GM21576 (cell line): Measurements from ENCODE around the gene NRXN2.
"Not testable (repeated sequence)": the region's sequence is repeated elsewhere in the genome, so short reads cannot be mapped to it uniquely, and the experiment has no call there.

Experiments used
- ATAC-seq: cut with Tn5 transposase; IDR thresholded peaks from one replicate; pipeline ENCODE4 v1.9.1; 2021; ENCODE audit warnings: mild to moderate bottlenecking, moderate library complexity; ENCODE audit not compliant: unreplicated experiment

Gene NRXN2

DNA sequence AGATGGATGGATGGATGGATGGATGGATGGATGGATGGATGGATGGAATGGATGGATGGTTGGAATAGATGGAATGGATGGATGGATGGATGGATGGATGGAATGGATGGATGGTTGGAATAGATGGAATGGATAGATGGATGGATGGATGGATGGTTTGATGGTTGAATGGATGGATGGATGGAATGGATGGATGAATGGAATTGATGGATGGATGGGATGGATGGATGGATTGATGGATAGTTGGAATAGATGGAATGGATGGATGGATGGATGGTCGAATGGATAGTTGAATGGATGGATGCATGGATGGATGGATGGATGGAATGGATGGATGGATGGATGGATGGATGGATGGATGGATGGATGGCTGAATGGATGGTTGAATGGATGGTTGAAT lies 127.1 kb downstream of the NRXN2 start:
- ATAC-seq, result not testable (repeated sequence)

- ATAC-seq, result no peak
These were observed 128.6 kb downstream of the NRXN2 start for GRCh38 chr11:64594159-64594939.

DNA sequence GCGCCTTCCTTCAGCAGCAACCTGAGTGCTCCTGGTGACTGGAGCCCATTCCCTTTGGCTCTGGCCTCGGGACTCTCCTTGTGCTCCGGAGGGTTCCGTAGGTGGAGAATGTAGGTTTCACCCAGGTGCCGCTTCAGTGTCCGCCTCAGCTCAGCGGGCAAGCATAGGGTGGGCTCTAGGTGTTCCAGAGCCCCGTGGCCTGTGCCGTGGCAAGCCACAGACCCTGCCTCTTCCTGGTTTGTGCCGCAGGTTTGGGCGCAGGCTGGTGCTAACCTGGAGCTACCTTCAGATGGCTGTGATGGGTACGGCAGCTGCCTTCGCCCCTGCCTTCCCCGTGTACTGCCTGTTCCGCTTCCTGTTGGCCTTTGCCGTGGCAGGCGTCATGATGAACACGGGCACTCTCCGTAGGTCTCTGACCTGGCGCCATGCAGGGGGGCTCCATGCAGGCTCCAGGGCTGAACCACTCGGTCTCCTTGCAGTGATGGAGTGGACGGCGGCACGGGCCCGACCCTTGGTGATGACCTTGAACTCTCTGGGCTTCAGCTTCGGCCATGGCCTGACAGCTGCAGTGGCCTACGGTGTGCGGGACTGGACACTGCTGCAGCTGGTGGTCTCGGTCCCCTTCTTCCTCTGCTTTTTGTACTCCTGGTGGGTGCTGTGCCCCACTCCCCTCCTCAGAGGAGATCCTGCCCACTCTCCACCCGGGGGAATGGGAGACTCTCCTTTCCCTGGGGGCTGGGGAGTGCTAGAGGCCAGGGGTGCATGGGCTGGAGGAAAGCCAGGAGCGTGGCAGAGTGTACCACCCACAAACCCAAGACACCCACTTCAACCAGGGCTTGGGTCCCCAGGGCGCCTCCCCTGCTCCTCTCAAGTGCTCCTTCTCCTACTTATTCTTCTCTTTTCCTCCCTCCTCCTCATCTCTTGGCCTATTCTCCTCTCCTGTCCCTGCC lies 129.6 kb downstream of the NRXN2 start:
- no peak for ATAC-seq

GRCh38 chr11:64592656-64593055 lies 130.3 kb downstream of the NRXN2 start:
- no peak for ATAC-seq

DNA sequence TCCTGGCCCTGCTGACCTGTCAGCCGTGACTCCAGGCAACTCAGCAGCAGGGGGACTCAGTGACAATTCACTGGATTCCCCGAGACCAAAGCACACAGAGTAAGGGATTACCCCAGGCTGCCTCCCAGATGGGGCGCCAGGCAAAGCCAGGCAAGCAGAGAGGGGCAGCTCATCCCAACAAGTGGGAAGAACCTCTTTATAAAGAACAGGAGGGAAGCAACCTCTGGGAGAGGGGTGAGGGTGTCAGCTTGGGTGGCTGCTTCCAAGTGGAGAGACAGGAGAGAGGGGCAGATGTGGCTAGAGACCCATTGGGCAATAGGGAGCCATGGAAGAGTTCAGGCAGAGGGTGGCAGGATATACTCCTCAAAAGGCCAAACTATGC lies 130.8 kb downstream of the NRXN2 start:
- no peak for ATAC-seq

DNA sequence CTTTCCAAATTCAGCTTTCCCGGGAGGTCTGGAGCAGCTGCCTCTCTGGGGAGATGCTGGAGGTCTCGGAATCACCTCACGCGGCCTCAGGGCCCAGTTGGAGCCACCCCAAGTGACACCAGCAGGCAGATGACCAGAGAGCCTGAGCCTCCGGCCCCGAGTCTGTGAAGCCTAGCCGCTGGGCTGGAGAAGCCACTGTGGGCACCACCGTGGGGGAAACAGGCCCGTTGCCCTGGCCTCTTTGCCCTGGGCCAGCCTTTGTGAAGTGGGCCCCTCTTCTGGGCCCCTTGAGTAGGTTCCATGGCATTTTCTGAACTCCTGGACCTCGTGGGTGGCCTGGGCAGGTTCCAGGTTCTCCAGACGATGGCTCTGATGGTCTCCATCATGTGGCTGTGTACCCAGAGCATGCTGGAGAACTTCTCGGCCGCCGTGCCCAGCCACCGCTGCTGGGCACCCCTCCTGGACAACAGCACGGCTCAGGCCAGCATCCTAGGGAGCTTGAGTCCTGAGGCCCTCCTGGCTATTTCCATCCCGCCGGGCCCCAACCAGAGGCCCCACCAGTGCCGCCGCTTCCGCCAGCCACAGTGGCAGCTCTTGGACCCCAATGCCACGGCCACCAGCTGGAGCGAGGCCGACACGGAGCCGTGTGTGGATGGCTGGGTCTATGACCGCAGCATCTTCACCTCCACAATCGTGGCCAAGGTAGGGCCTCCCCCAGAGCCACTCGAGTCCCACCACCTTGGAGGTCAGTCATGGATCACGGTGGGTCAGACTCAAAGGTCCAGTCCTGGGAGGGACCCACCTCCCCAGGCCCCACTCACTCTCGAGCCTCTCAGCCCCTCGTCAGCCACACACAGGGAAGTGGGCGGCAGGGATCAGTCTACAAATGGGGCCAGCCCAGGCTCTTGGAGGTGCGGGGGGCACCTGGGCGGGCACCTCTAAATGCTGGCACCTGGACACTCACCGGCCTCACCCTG lies 131.5 kb downstream of the NRXN2 start:
- ATAC-seq, result no peak

- ATAC-seq, result no peak
These were observed 132.2 kb downstream of the NRXN2 start, which contains the start of gene SLC22A12 for GRCh38 chr11:64590763-64591221. SLC22A12 (plus strand) TSS chr11:64591220; CDS start chr11:64591557, 337 bp downstream.

DNA sequence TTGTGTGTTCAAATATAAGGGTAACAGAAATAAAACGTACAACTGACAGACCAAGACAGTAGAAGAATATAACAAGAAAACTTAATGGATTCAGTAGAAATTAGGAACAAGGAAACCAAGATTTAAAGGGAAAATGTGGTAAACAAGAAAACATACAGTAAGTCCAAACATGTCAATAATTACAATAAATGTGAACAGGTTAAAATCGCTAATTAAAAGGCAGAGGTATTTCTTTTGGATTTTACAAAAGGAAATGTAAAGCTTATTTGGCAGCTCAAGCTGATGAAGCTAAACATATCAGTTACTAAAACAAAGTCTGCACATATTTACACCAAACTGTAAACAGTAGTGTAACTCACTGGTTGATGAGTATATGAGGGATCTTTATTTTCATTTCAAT lies 134.3 kb downstream of the NRXN2 start:
- ATAC-seq, result no peak

DNA sequence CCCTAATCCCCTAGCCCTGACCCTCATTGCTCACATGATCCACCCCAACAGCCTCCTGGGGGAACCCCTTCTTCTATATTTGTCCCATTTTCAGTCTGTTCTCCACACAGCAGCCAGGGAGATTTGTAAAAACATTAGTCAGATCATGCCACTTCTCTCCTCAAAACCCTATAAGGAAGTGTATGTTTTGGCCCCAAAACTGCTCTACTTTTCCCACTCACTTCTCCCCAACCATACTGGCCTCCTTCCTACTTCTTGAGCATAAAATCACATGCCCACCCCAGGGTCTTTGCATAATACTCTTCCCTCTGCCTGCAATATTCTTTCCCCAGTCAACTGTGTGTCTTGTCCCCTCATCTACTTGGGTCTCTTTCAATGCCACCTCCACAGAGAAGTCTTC lies 136.6 kb downstream of the NRXN2 start:
- no peak for ATAC-seq

GRCh38 chr11:64585150-64585549 lies 137.8 kb downstream of the NRXN2 start:
- no peak for ATAC-seq

DNA sequence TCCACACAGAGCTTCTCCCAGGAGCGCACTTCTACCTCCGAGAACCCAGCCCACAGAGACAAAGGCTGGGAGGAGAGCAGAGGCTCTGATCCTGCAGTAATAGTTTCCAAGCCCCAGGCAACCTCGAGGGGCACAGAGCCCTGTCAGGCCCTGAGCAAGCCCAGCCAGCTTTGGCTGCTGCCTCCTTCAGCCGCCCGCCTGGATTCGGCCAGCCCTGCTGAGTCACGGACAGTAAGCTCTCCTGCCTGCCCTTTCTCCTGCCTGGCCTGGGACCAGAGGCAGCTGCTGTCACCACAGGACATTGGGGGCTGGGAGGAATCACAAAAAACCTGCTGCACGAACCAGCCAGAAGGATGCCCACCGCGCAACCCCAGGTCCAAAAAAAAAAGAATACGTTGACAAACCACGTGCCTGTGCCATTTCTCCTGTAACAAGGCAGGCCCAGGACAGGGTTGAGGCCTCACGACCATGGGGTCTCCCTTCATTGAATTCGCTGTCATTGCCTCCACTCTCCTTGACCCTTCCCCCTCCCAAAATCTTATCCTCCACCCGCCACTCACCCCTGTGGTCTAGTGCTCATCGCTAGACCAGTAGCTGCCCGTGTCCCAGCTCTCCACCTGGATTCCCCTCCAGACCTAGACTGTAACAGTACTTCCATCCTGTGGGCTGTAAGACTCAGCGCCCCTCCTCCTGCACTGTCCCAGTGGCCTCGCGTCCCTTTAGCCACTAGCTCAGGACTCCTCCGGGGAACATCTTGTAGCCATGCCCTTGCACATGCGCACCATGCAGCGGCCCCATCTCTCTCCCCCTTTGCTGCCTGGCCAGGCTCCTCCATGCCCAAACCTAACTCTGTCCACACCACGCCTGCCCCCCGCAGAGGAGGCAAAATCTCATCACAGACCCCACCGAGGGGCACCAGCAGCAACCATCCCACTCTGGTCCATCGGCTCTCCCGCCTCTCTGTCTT lies 139.4 kb downstream of the NRXN2 start:
- ATAC-seq, result no peak

DNA sequence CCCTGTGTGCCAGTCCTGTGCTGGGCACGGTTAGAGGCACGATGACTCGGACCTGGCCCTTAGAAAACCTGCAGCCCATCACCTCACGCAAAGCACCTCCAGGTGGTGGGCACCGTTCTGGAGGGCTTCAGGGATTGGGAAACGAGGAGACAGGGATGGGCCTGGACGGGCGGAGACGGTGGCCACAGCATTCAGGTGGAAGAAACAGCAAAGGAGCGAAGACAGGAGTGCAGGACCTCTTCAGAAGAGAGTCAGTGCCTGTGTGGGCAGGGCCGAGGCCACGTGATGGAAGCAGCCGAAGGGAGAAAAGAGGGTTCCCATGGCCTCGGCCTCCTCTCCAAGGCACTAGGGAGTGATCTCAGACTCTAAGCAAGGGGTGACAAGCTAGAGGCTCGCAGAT lies 140.1 kb downstream of the NRXN2 start:
- no peak for ATAC-seq

DNA sequence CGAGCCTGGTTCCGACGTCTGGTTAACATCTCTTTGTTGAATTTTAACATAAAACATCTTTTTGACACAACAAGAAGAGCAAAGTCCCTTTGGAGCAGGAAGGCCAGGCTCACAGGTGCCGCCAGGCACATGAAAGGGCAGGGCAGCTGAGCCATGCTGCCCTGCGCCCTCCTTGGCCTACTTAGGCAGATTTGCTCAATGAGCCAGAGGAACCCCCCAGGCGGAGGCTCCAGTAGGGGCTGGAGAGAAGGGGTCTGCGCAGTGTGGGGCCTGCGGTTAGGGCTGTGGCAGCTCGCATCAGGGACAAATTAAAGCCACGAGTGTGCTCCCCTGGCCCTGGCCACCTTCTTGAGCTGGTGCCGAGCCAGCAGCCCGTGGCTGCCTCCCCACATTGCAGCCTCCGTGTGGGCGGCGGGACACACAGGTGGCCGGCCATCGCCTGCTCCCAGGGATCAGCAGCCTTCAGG lies 141.9 kb downstream of the NRXN2 start:
- ATAC-seq, result no peak

- no peak for ATAC-seq
These were observed 142.6 kb downstream of the NRXN2 start for GRCh38 chr11:64580412-64580811.

- no peak for ATAC-seq
These were observed 145.8 kb downstream of the NRXN2 start for GRCh38 chr11:64577202-64577601.

GRCh38 chr11:64572143-64572542 lies 150.9 kb downstream of the NRXN2 start:
- no peak for ATAC-seq

- ATAC-seq, result no peak
These were observed 151.4 kb downstream of the NRXN2 start for GRCh38 chr11:64571410-64572091.

- ATAC-seq, result no peak
These were observed 152.0 kb downstream of the NRXN2 start for GRCh38 chr11:64571050-64571409.

DNA sequence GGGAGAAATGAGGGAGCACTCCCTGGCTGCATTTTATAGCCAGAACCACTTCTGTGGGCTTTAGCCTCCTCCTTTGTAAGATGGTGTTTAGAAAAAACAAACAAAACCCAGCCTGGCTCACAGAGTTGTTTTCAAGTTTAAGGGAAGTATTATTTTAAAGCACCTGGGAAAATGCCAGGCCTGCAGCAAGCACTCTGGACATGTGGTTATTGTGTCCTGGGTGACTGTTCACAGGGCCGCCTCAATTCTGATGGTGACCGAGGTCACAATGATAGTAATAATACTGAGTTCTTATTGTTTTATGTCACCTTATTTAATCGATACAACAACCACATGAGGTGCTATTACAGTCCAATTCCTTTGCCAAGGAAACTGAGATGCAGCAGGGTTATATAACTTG lies 152.7 kb downstream of the NRXN2 start:
- no peak for ATAC-seq
